Right forelimb (tissue), 1 donor: ENCODE results near the gene HYAL3.
"Not testable (repeated sequence)": the region's sequence is repeated elsewhere in the genome, so short reads cannot be mapped to it uniquely, and the experiment has no call there.

Experiments
- DNase-seq: peaks from one replicate; pipeline ENCODE4 v3.0.0-alpha.2; 2018

HYAL3 gene

DNA sequence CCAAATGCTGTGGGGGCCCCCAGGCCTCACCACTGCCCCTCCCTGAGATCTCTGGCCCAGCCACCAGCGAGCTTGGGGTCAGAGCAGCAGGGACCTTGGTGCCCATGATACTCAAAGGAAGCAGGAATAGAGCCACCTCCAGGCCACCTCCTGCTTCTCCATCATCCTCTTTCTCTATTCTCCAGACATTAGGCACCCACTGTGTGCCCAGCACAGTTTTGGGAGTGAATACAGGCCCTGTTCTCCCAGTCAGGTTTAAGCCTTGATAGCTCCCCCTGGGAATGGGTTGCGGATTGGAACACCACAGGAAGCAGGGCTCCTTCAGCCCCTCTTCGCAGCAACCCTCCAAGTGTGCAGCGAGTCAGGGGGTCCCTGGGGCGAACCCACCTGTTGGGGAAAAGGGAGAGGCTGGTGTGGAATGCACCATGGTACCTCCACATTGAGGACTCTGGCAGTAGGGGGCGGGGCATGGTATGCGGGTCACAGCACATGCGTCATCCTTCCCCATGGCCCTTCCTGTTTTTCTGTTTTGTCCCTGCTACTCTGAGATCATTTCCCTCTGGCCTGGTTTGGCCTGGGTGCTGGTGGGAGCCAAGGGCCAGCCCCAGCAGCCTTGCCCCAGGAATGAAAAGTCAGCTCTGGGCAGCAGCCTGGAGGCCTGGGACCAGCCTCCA is 44.5 kb downstream of the HYAL3 start:
- no peak for DNase-seq

DNA sequence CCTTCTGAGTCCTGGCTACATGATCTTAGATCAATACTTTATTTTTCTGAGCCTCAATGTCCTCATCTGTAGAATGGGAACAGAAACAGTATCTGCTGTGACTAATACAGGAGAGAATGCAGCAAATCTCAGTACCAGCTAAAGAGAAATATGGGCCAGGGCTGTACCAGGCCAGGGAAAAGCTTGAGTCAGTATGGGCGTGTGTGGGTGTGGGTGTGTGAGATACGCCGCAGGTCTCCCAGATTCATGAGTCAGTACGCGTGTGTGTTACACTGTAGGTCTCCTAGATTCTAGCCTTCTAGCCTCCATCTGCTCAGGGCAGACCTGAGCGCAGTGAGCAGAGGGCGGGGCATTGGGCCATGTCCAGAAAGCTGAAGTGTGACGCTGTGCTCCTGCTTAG is 48.0 kb downstream of the HYAL3 start:
- no peak for DNase-seq

DNA sequence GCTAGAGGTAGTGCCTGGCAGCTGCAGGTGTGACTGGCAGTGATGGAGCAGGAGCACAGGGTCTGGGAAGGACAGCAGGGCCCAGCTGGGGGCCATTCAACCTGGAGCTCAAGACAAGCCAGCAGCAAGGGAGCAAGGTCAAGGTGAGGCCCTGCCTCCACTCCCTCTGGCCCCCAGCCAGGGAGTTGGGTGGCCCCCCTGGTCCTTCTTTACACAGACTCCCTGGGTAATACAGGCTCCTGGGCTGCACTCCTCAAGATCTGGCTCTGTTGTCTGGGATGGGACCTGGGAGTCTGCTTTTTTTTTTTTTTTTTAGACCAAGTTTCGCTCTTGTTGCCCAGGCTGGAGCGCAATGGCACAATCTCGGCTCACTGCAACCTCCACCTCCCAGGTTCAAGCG is 48.7 kb downstream of the HYAL3 start:
- DNase-seq: no peak

DNA sequence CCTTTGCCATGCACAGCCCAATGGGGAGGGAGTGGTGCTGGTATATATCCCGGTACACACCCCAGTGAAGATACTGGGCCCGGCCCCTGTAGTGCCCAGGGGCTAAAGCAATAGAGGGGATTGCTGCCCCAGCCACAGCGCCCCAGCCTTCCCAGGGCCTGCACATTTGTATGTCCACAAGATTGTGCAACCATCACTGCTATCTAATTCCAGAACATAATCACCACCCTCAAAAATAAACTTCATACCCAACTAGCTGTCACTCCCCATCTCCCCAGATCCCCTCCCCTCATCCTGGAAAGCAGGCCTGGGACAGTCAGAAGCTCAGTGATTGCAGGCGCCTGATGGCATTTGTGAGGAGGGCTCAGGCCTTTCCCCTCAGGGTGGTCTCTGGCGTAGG is 49.7 kb downstream of the HYAL3 start:
- DNase-seq: no peak

DNA sequence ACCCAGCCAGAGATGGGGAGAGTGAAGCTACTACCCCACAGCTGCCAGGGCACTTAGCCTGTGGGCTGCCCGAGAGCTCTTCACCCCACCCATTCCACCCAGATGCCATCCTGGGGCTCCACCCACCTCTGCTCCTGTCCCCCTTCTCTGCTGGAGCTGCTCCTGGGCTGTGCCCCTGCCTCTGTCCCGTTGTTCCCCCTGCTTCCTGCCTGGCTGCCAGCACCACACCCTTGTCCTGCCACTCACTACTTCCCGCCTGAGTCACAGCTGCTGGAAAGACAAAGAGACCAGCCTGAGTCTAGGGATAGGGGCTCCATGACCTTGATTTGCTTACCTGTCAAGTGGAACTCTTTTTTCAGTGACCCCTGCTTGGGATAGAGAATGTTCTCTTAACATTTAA is 50.8 kb downstream of the HYAL3 start:
- DNase-seq: no peak

DNA sequence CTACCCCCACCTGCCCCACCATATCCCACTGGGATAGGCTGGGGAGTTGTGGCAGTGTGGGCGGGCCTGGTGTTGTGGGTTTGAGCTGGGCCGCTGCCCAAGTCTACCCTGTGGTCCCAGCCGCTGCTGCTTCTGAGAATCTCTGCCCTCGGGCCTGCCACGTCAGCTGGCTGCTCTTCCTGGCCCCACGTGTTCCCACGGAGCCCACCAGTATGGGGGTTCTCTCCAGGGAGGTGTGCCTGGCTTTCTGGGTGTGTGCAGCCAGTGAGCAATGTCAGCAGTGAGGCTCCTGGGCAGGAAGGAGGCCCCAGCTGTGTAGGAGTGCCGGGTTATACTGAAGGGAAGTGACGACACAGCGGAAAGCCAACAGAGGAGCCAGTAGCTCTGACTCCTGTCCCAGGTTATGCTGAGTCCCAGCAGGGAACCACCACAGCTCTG is 52.7 kb downstream of the HYAL3 start:
- DNase-seq: no peak

DNA sequence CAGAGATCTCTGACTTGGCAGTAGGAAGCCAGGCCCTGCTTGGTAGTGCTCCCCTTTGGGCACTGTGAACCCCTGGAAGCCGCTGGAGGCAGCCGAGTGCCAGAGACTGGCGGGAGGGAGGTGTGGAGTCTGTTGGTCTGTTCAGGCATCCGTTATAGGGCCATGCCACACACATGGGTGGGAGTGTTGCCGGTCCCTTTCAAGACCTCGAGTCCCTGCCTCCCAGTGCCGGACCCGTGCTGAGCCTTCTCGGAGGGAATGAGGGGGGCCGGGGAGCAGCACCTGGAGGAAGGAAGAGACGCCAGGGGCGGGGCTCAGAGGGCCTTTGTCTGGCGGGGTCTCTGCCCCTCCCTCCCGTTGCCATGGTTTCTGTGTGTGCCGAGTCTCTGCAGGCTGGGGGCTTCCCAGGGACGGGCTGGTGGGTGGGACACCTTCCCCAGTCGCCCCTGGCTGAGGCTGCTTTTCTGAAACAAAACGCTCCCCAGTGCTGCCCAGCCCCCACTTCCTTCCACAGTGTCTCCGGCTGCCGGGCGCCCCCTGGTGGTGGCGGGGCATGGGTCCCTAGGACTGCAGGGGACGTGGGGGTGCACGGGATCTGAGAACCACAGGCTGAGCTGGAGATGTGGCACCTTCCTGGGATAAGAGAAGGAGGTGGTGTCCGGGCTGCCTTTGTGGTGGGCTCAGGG is 53.2 kb downstream of the HYAL3 start:
- peak; percentile 96 for DNase-seq

DNA sequence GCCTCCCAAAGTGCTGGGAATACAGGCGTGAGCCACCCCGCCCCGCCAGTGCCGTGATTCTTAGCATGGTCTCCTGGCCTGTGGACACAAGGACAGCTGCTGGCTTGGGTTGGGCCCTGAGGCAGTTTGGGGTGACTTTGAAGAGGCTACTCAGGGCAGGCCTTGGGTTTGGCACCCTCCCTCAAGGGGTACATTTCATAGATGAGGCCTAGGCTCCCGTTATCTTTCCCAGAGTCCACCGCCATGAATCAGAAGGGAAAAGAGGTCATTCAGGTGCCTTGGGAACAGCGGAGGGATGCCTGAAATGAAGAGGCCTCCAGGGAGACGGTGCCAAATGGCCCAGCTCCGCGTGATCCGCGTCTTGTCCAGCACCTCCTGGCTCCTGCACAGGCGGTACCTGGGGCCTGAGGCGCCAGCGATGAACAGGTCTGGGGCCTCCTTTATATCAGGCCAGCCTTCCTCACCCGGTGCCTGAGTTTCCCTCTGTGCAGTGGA is 53.9 kb downstream of the HYAL3 start:
- no peak for DNase-seq

DNA sequence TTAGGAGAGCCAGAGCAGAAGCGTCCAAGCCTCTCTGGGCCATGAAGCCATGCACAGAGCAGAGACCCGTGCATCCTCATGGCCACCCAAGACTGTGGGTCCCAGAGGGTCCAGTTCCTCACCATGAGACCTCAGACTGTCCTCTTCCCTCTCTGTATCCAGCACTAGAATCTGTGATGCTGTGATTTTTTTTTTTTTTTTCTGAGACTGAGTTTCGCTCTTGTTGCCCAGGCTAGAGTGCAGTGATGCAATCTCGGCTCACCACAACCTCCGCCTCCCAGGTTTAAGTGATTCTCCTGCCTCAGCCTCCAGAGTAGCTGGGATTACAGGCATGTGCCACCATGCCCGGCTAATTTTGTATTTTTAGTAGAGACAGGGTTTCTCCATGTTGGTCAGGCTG is 54.4 kb downstream of the HYAL3 start:
- not testable (repeated sequence) for DNase-seq

DNA sequence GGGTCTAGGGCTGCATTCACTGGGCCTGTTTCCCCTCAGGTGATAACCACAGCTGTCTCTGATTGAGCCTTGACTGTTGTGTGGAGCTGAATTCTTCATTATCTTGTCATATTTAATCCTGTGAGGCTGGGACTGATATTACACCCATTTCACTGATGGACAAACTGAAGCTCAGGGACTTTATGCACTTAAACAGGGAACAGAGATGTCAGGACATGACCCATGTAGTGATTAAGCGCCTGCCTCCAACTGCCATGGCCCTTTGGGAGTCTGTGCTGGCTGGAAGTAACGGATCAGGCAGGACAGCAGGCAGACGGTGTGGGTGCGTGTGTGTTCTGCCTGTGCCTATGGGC is 55.7 kb downstream of the HYAL3 start:
- DNase-seq: no peak

DNA sequence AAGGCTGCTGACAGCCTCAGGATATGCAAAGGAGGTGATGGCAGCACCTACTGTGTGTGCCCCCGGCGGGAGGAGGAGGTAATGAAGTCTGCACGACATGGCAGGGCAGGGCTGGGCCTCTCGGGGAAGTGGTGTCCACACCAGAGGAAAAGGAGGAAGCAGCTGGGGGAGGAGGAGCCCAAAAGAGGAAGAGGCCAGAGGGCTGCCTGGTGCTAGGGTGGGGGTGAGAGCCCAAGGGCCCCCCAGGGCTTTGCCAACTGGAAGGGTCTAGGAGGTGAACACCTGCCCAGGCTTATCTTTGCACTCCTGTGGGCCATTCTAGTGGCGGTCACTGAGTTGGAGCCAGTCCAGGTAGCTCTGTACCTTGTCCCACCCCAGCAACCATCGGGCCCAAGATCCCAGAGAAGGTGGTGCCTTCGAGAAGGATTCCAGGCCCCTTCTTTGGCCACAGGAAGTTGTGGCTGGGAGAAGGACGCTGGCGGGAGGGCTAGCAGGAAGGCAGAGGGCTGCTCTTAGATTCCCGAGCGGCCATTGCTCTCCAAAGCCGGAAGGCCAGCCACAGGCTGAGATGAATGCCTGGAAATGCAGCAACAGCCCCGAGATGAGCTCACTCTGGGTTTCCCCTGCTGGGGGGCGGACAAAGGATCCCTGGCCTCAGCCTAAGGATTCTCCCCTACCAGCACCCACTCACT is 56.2 kb downstream of the HYAL3 start:
- no peak for DNase-seq
